Progenitor cell of endocrine pancreas (in vitro differentiated cells): ENCODE results near the gene KRT36. TPM values are rescaled to one million over a fixed set of nuclear protein-coding genes. Genes with fewer than 3 reads are reported as not detected.

Experiments used
- DNase-seq: peaks from one replicate; pipeline ENCODE4 v3.0.0; 2021; ENCODE audit warnings: low spot score; ENCODE audit not compliant: unreplicated experiment
- H3K27ac Mint-ChIP-seq: 2 replicates; pipeline ENCODE4 v1.8.0; 2021; ENCODE audit warnings: mild to moderate bottlenecking, moderate library complexity, mixed read lengths
- H3K27me3 Mint-ChIP-seq: 2 replicates; pipeline ENCODE4 v1.8.0; 2021; ENCODE audit warnings: mixed read lengths
- H3K36me3 Mint-ChIP-seq: 2 replicates; pipeline ENCODE4 v1.8.0; 2022; ENCODE audit warnings: mixed read lengths; ENCODE audit not compliant: insufficient read depth
- H3K4me1 Mint-ChIP-seq: 2 replicates; pipeline ENCODE4 v1.8.0; 2021; ENCODE audit warnings: low read depth, mixed read lengths
- H3K4me3 Mint-ChIP-seq: 2 replicates; pipeline ENCODE4 v1.8.0; 2021; ENCODE audit warnings: low read depth, mild to moderate bottlenecking, moderate library complexity, mixed read lengths
- H3K9me3 Mint-ChIP-seq: 2 replicates; pipeline ENCODE4 v1.8.0; 2021; ENCODE audit warnings: low read depth, mixed read lengths
- CTCF ChIP-seq: fragments of 200-600 bp; sonication (generic); IDR thresholded peaks from one replicate; pipeline ENCODE4 v1.5.0; 2021; ENCODE audit warnings: antibody characterized with exemption, mild to moderate bottlenecking; ENCODE audit not compliant: unreplicated experiment
- total RNA-seq: library from RNA; stranded (reverse); gene quantifications from 2 replicates; pipeline ENCODE4 v1.2.1, GENCODE V29; 2021

KRT36 gene
- total RNA-seq, 1 donor from 2014 or later = not detected

DNA sequence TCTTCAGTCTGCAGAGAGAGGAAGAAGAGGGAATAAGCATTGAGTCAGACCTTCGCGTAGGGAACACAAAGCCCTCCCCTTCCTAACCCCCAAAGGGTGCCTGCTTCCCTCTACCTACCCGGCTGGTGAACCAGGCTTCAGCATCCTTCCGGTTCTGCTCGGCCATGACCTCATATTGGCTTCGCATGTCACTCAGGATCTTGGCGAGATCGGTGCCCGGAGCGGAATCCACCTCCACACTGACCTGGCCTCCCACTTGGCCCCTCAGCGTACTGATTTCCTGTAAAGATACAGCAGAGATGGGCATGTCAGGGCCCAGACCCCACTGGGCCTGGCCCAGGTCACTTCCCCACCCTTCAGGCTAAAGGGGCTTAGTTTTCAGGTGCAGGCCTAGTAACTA, 34.6 kb upstream of the KRT36 start:
- peaks cover 27% of the 10 kb centered on the region for H3K36me3 Mint-ChIP-seq
- peak overlapping the region; percentile 83 for H3K27ac Mint-ChIP-seq
- TF ChIP-seq CTCF = no peak
- no peak overlapping the region for H3K4me3 Mint-ChIP-seq
- DNase-seq = no peak
- H3K27me3 Mint-ChIP-seq = no peaks in the 10 kb centered on the region
- H3K9me3 Mint-ChIP-seq = no peaks in the 10 kb centered on the region
- peaks cover 56% of the 10 kb centered on the region for H3K4me1 Mint-ChIP-seq

DNA sequence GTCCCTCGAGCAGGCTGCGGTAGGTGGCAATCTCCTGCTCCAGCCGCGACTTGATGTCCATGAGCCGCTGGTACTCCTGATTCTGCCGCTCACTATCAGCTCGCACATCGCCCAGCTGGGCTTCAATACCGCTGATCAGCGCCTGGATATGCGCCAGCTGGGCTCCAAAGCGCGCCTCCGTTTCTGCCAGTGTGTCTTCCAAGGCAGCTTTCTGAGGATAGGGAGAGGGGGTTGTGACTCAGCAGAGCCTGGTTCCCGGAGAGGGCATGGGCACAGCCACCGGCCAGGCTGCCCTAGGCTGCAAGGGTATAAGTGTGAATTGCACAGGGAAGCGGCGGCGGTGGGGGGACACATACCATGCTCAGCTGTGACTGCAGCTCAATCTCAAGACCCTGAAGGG, 34.1 kb upstream of the KRT36 start:
- no peak for DNase-seq
- peak overlapping the region; percentile 83 for H3K27ac Mint-ChIP-seq
- H3K4me3 Mint-ChIP-seq = no peak overlapping the region
- H3K36me3 Mint-ChIP-seq = peaks cover 27% of the 10 kb centered on the region
- H3K27me3 Mint-ChIP-seq = no peaks in the 10 kb centered on the region
- no peaks in the 10 kb centered on the region for H3K9me3 Mint-ChIP-seq
- peaks cover 56% of the 10 kb centered on the region for H3K4me1 Mint-ChIP-seq
- TF ChIP-seq CTCF = no peak

DNA sequence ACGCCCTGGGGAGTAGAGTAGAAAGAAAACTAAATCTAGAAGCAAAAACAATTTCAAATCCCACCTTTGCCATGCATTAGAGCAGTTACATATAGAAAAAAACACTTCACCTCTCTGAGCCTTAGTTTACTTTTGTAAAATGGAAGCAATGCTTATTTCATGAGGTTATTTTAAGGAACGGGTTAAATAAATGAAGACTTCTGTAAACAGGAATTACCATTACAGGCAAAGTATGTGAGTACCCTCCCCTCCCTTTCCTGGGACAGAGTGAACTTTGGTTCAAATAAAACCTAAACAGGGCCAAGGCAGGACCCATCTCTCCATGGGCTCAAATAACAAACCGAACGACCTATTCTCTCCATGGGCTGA, 33.5 kb upstream of the KRT36 start:
- Mint-ChIP-seq H3K27ac (peak overlapping the region; percentile 83), H3K4me1 (peaks cover 51% of the 10 kb centered on the region), H3K9me3 (no peaks in the 10 kb centered on the region), H3K36me3 (peaks cover 27% of the 10 kb centered on the region), H3K27me3 (no peaks in the 10 kb centered on the region), H3K4me3 (no peak overlapping the region)
- no peak for TF ChIP-seq CTCF
- DNase-seq = no peak

- peak overlapping the region; percentile 93 for H3K27ac Mint-ChIP-seq
These were observed 32.9 kb upstream of the KRT36 start for GRCh38 chr17:41522301-41523224.

More at GRCh38 chr17:41522301-41523224, 32.9 kb upstream of the KRT36 start:
- no peaks in the 10 kb centered on the region for H3K9me3 Mint-ChIP-seq
- peaks cover 51% of the 10 kb centered on the region for H3K4me1 Mint-ChIP-seq
- H3K4me3 Mint-ChIP-seq = no peak overlapping the region
- no peak for TF ChIP-seq CTCF
- no peak for DNase-seq
- H3K36me3 Mint-ChIP-seq = peaks cover 27% of the 10 kb centered on the region
- H3K27me3 Mint-ChIP-seq = no peaks in the 10 kb centered on the region
